HFFc6 (cell line): ENCODE results near the gene PRG2. TPM values are rescaled to one million over a fixed set of nuclear protein-coding genes. Genes with fewer than 3 reads are reported as not detected.
A peak's percentile ranks its signal among the peaks of the same experiment; 100 is the strongest.

ENCODE experiments used
- DNase-seq: peaks from one replicate; pipeline ENCODE4 v3.0.0-alpha.2; 2018
- H3K27ac Mint-ChIP-seq: 2 replicates; pipeline ENCODE4 v1.8.0; 2020; ENCODE audit warnings: mild to moderate bottlenecking, mixed read lengths
- H3K27me3 Mint-ChIP-seq: 2 replicates; pipeline ENCODE4 v1.8.0; 2021; ENCODE audit warnings: mild to moderate bottlenecking, moderate library complexity, mixed read lengths; ENCODE audit not compliant: insufficient read depth
- H3K36me3 Mint-ChIP-seq: 2 replicates; pipeline ENCODE4 v1.8.0; 2021; ENCODE audit warnings: low read depth, mixed read lengths
- H3K4me1 Mint-ChIP-seq: 2 replicates; pipeline ENCODE4 v1.8.0; 2020; ENCODE audit warnings: low read depth, mixed read lengths
- H3K4me3 Mint-ChIP-seq: 2 replicates; pipeline ENCODE4 v1.8.0; 2020; ENCODE audit warnings: mild to moderate bottlenecking, moderate library complexity, mixed read lengths
- H3K9me3 Mint-ChIP-seq: 2 replicates; pipeline ENCODE4 v1.8.0; 2020; ENCODE audit warnings: mild to moderate bottlenecking, mixed read lengths
- CTCF ChIP-seq: fragments of 200-600 bp; sonication (generic); IDR thresholded peaks from 2 replicates; pipeline ENCODE4 v1.5.0; 2021; ENCODE audit warnings: antibody characterized with exemption, mild to moderate bottlenecking
- total RNA-seq, 6 experiments: library from RNA; stranded (reverse); fragmentation: NEBNext Ultra II Directional; extraction: Animal tissue kit (Norgen Biotek cat#: 25700); gene quantifications; 2 replicates in 1 of 6; 3 replicates in 5 of 6; pipeline ENCODE4 v1.2.3, GENCODE V29; 2021

Gene PRG2
- total RNA-seq, 6 experiments from 2014 or later = not detected

- Mint-ChIP-seq H3K4me1 (peaks cover 8% of the 10 kb centered on the region; the same call in 1 of the 2 replicates), H3K36me3 (no peaks in the 10 kb centered on the region), H3K9me3 (peaks cover 7% of the 10 kb centered on the region; the same call in 1 of the 2 replicates), H3K4me3 (no peak overlapping the region), H3K27ac (no peak overlapping the region), H3K27me3 (peaks cover 17% of the 10 kb centered on the region)
- no peak for TF ChIP-seq CTCF
- no peak for DNase-seq
These were observed 42.4 kb downstream of the PRG2 start for GRCh38 chr11:57348052-57348451.

- Mint-ChIP-seq H3K9me3 (peaks cover 7% of the 10 kb centered on the region; the same call in 1 of the 2 replicates), H3K27me3 (peaks cover 14% of the 10 kb centered on the region), H3K4me3 (no peak overlapping the region), H3K27ac (no peak overlapping the region), H3K4me1 (peaks cover 8% of the 10 kb centered on the region; the same call in 1 of the 2 replicates), H3K36me3 (no peaks in the 10 kb centered on the region)
- no peak for DNase-seq
- TF ChIP-seq CTCF = no peak
These were observed 43.1 kb downstream of the PRG2 start for GRCh38 chr11:57347336-57347735.

DNA sequence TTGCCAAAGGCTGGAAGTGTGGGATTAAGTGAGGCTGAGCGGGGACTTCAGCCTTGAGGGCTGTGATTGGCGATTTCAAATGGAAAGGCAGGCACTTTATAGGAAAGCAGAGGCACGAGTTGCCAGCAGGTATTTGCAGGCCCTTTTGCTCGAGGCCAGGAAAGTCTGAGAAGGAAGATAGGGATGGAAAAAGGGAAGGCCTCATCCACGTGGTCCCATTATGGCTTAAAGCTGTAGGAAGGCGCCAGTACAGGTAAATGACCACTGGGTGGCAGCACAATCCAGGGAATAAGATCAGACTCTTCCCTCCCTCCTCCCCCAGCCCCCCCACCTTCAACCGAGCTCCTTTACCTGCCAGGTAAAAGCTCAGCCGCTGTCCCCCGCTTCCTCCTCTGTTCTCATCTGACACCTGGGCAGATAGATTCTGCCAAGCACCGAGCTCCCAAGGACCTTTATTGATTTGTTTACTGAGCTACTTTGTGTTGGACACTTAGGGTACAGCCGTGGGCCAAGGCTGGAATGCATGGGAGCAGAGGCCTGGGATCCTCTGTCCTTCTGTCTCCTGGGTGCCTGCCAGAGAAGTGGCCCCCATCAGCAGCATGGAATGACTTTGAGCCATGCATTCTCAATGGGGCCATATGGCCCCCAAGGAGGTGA, 44.8 kb downstream of the PRG2 start:
- Mint-ChIP-seq H3K27ac (no peak overlapping the region), H3K9me3 (no peaks in the 10 kb centered on the region), H3K4me1 (peaks cover 8% of the 10 kb centered on the region; the same call in 1 of the 2 replicates), H3K4me3 (no peak overlapping the region), H3K36me3 (no peaks in the 10 kb centered on the region), H3K27me3 (peaks cover 22% of the 10 kb centered on the region)
- TF ChIP-seq CTCF = peak; percentile 92
- peak; percentile 49 for DNase-seq

DNA sequence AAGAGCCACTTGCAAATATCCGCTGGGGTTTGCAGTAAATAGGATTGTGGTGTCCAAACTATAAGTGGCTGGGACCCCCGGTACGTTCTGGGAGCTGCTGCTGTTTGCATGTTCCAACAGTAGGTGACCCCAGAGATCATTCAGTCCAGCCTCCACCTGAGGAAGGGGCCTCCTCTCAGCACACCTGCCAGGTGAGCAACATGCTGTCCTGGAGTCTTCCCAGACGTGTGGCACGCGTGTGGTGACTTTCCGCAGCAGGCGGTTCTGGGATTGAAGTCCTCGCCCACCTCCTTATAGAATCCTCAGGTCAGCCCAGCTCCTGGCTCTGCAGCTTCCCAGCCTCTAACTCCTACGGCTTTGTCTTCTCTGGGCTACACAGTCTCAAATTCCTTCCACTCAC, 45.6 kb downstream of the PRG2 start:
- Mint-ChIP-seq H3K4me3 (no peak overlapping the region), H3K9me3 (no peaks in the 10 kb centered on the region), H3K36me3 (no peaks in the 10 kb centered on the region), H3K27me3 (peaks cover 29% of the 10 kb centered on the region), H3K4me1 (peaks cover 6% of the 10 kb centered on the region; the same call in 1 of the 2 replicates), H3K27ac (no peak overlapping the region)
- TF ChIP-seq CTCF = no peak
- no peak for DNase-seq

DNA sequence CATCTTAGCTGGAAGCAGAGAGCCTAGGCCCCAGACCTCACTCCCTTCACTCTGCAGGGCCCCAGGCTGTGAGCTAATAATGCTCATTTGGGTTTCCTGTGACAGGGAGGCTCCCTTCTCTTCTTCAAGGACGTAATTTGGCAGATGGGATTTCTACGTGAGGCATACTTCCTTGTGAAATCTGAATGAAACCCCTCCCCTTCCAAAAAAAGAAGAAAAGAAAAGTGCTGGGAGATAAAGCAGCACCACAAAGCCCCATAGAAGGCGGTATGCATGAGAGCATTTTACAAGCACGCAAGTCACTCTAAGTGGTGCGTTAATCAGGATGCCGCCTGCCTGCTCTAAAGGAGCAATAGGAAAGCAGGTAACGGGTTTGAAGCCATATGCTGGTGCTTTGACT, 46.6 kb downstream of the PRG2 start:
- H3K9me3 Mint-ChIP-seq = no peaks in the 10 kb centered on the region
- H3K36me3 Mint-ChIP-seq = no peaks in the 10 kb centered on the region
- DNase-seq = no peak
- peaks cover 29% of the 10 kb centered on the region for H3K27me3 Mint-ChIP-seq
- H3K4me3 Mint-ChIP-seq = no peak overlapping the region
- H3K4me1 Mint-ChIP-seq = peaks cover 3% of the 10 kb centered on the region; the same call in 1 of the 2 replicates
- no peak overlapping the region for H3K27ac Mint-ChIP-seq
- TF ChIP-seq CTCF = no peak
